GM23248 (cell line): ENCODE data around the gene QRFPR. TPM values are rescaled to one million over a fixed set of nuclear protein-coding genes. Genes with fewer than 3 reads are reported as not detected.

Experiments
- DNase-seq: peaks from one replicate; pipeline ENCODE4 v3.0.0-alpha.2; 2015
- H2AFZ ChIP-seq: fragments of 200-600 bp; sonication (generic); 2 replicates; pipeline ENCODE4 v1.6.1; 2016; ENCODE audit warnings: antibody characterized with exemption
- H3F3A ChIP-seq: fragments of 200-600 bp; sonication (generic); 2 replicates; pipeline ENCODE4 v1.6.1; 2016; ENCODE audit warnings: mild to moderate bottlenecking, antibody characterized with exemption, mixed run types; ENCODE audit not compliant: insufficient read depth
- H3K27ac ChIP-seq: fragments of 200-600 bp; sonication (generic); 2 replicates; pipeline ENCODE4 v1.5.1; 2016; ENCODE audit warnings: mild to moderate bottlenecking
- H3K27me3 ChIP-seq: fragments of 200-600 bp; sonication (generic); replicated peaks from 2 replicates; pipeline ENCODE4 v1.6.1; 2016; ENCODE audit warnings: mild to moderate bottlenecking; ENCODE audit not compliant: insufficient read depth
- H3K36me3 ChIP-seq: fragments of 200-600 bp; sonication (generic); 2 replicates; pipeline ENCODE4 v1.6.1; 2016; ENCODE audit warnings: low read depth, mild to moderate bottlenecking
- H3K4me1 ChIP-seq: fragments of 200-600 bp; sonication (generic); 2 replicates; pipeline ENCODE4 v1.6.1; 2016; ENCODE audit warnings: mild to moderate bottlenecking; ENCODE audit not compliant: insufficient read depth
- H3K4me2 ChIP-seq: fragments of 200-600 bp; sonication (generic); one replicate; pipeline ENCODE4 v1.6.1; 2016; ENCODE audit warnings: mild to moderate bottlenecking; ENCODE audit not compliant: unreplicated experiment
- H3K4me3 ChIP-seq: fragments of 200-600 bp; sonication (generic); 2 replicates; pipeline ENCODE4 v1.5.1; 2016; ENCODE audit warnings: mild to moderate bottlenecking
- H3K79me2 ChIP-seq: fragments of 200-600 bp; sonication (generic); 2 replicates; pipeline ENCODE4 v1.6.1; 2016; ENCODE audit warnings: mild to moderate bottlenecking; ENCODE audit not compliant: insufficient read depth
- H3K9ac ChIP-seq: fragments of 200-600 bp; sonication (generic); 2 replicates; pipeline ENCODE4 v1.6.1; 2016; ENCODE audit warnings: mild to moderate bottlenecking
- H3K9me2 ChIP-seq: fragments of 200-600 bp; sonication (generic); 2 replicates; pipeline ENCODE4 v1.6.1; 2016; ENCODE audit warnings: mixed run types, mild to moderate bottlenecking, moderate library complexity; ENCODE audit not compliant: insufficient read depth
- H3K9me3 ChIP-seq: fragments of 200-600 bp; sonication (generic); one replicate; pipeline ENCODE4 v1.6.1; 2017; ENCODE audit warnings: low read depth
- H4K20me1 ChIP-seq: fragments of 200-600 bp; sonication (generic); 2 replicates; pipeline ENCODE4 v1.6.0; 2016; ENCODE audit not compliant: insufficient read depth
- EZH2 ChIP-seq: fragments of 200-600 bp; sonication (generic); IDR thresholded peaks from 2 replicates; pipeline ENCODE4 v1.6.1; 2018; ENCODE audit warnings: antibody characterized with exemption, mild to moderate bottlenecking; ENCODE audit not compliant: insufficient read depth, poor library complexity, severe bottlenecking
- EZH2phosphoT487 ChIP-seq: fragments of 200-600 bp; sonication (generic); IDR thresholded peaks from 2 replicates; pipeline ENCODE4 v1.6.1; 2018; ENCODE audit warnings: antibody characterized with exemption, moderate library complexity, mild to moderate bottlenecking, low read depth; ENCODE audit not compliant: insufficient read depth
- WGBS, 2 experiments: methylation state at CpG; one replicate each; pipeline ENCODE4 v1.1.6; 2015 to 2017; ENCODE audit warnings: low lambda C conversion rate in 2 of 2, low coverage in 1 of 2; ENCODE audit errors: missing lambda C conversion rate in 2 of 2; 5-methylcytosine and 5-hydroxymethylcytosine counted together
- in situ Hi-C: fragments of 300-500 bp; cut with MboI; formaldehyde crosslinking; loops from 2 replicates; pipeline ENCODE4 v1.15.0; 2020
- polyA plus RNA-seq: library from polyadenylated mRNA; unstranded; fragments of >200 nt; fragmentation: Nextera tagmentation; extraction: Ambion mirVana; gene quantifications from 2 replicates; pipeline ENCODE4 v1.2.1, GENCODE V29; 2016
- small RNA-seq: library from RNA; depleted of rRNA; stranded (forward); fragments of <200 nt; gene quantifications from one replicate; pipeline ENCODE3, GENCODE V24; 2014; ENCODE audit warnings: low read depth, low replicate concordance
- total RNA-seq: library from RNA; depleted of rRNA; stranded (reverse); fragments of >200 nt; shearing (Covaris generic); gene quantifications from 2 replicates; pipeline ENCODE4 v1.2.3, GENCODE V29; 2014; rRNA removed

Gene QRFPR
- total and polyA plus RNA-seq, 2 experiments from 2014 or later, result not detected

GRCh38 chr4:121283319-121283718, 97.5 kb downstream of the QRFPR start:
- 44 to 78% methylated on average over 1 of the region's 1 CpG for WGBS, 2 experiments
- Histone ChIP-seq H4K20me1 (no peaks in the 10 kb centered on the region), H3K27ac (no peak overlapping the region), H3K27me3 (no peaks in the 10 kb centered on the region; the same call in none of the 2 replicates), H3K9me2 (no peaks in the 10 kb centered on the region), H3K4me1 (peaks cover 16% of the 10 kb centered on the region), H3K4me3 (no peak overlapping the region), H3K36me3 (no peaks in the 10 kb centered on the region), H3K4me2 (no peak overlapping the region), H3K79me2 (no peaks in the 10 kb centered on the region), H2AFZ (no peak overlapping the region), H3K9me3 (peaks cover 4% of the 10 kb centered on the region), H3F3A (peaks cover 17% of the 10 kb centered on the region), H3K9ac (no peak overlapping the region)
- no peak for DNase-seq
- in situ Hi-C loops, result no loop called here
- TF ChIP-seq EZH2phosphoT487 (no peak), EZH2 (no peak)

GRCh38 chr4:121280425-121280824, 100.4 kb downstream of the QRFPR start:
- H4K20me1 ChIP-seq, result no peaks in the 10 kb centered on the region
- H3K27ac ChIP-seq, result no peak overlapping the region
- TF ChIP-seq EZH2 (no peak), EZH2phosphoT487 (no peak)
- in situ Hi-C loops, result no loop called here
- no peak overlapping the region for H3K9ac ChIP-seq
- H3K9me3 ChIP-seq, result peaks cover 4% of the 10 kb centered on the region
- no peaks in the 10 kb centered on the region for H3K9me2 ChIP-seq
- peaks cover 19% of the 10 kb centered on the region for H3F3A ChIP-seq
- peaks cover 17% of the 10 kb centered on the region for H3K4me1 ChIP-seq
- 18 to 33% methylated on average over 1 of the region's 1 CpG for WGBS, 2 experiments
- no peak overlapping the region for H2AFZ ChIP-seq
- no peaks in the 10 kb centered on the region for H3K79me2 ChIP-seq
- H3K36me3 ChIP-seq, result no peaks in the 10 kb centered on the region
- H3K4me2 ChIP-seq, result no peak overlapping the region
- no peak overlapping the region for H3K4me3 ChIP-seq
- no peaks in the 10 kb centered on the region; the same call in 1 of the 2 replicates for H3K27me3 ChIP-seq
- peak; percentile 29 for DNase-seq

GRCh38 chr4:121278811-121279368, 101.9 kb downstream of the QRFPR start:
- Histone ChIP-seq H3K9me3 (no peaks in the 10 kb centered on the region), H3K9ac (no peak overlapping the region), H3K36me3 (no peaks in the 10 kb centered on the region), H3K4me2 (peak overlapping the region; percentile 38), H3K27me3 (no peaks in the 10 kb centered on the region), H4K20me1 (no peaks in the 10 kb centered on the region), H3K9me2 (no peaks in the 10 kb centered on the region), H3F3A (peaks cover 19% of the 10 kb centered on the region), H3K4me3 (0 out of 2 replicates have a peak overlapping the region, but pooled peaks have one; percentile 11), H3K79me2 (no peaks in the 10 kb centered on the region), H2AFZ (no peak overlapping the region), H3K4me1 (peaks cover 17% of the 10 kb centered on the region), H3K27ac (no peak overlapping the region)
- peak; percentile 59 for DNase-seq
- in situ Hi-C loops, result no loop called here
- WGBS, 2 experiments, result 29 to 33% methylated on average over 4 of the region's 4 CpGs
- TF ChIP-seq EZH2 (no peak), EZH2phosphoT487 (peak; percentile 92)

Small RNA genes lying within 50 kb of the gene (small RNA-seq; reads per million reads assigned to genes)
- not detected for gene RF00019

Other genes with a start within 250 kb of the QRFPR start
- gene TNIP3, start 216.7 kb downstream of the QRFPR start, total RNA-seq, result 0.76 and 1.4 TPM in 2 replicates
- 2.2 TPM in 2 replicates for gene TNIP3, start 216.7 kb downstream of the QRFPR start, polyA plus RNA-seq